ENCODE data around the gene SPRED2. TPM values are rescaled to one million over a fixed set of nuclear protein-coding genes. Genes with fewer than 3 reads are reported as not detected.

SPRED2 gene
- total and polyA plus RNA-seq, 8 donors = 6.2 to 20.0 (median 15.2) TPM

GRCh38 chr2:65345631-65346030, 86.8 kb downstream of the SPRED2 start:
- Histone ChIP-seq H3K9me3 (no peaks in the 10 kb centered on the region), H3K36me3 (peaks cover 0 to 4% (median 0%) of the 10 kb centered on the region in 3 donors), H3K27me3 (no peaks in the 10 kb centered on the region), H3K4me1 (peaks cover 0 to 5% (median under 1%) of the 10 kb centered on the region in 3 donors), H3K27ac (no peak overlapping the region), H3K4me3 (no peak overlapping the region)
- 96% methylated on average over 3 of the region's 3 CpGs for WGBS, 2 donors
- FAIRE-seq (no peak), ATAC-seq (no peak), DNase-seq (no peak)
- intact Hi-C loops (cut with DNase I) = no loop called here
- TF ChIP-seq CTCF (IDR thresholded peaks at IDR 0.05) = no peak

- Histone ChIP-seq H3K27ac (no peak overlapping the region), H3K27me3 (no peaks in the 10 kb centered on the region), H3K4me1 (peaks cover 0 to under 1% (median 0%) of the 10 kb centered on the region in 3 donors), H3K4me3 (no peak overlapping the region), H3K36me3 (peaks cover 0 to 4% (median 0%) of the 10 kb centered on the region in 3 donors), H3K9me3 (no peaks in the 10 kb centered on the region)
- no peak for ATAC-seq
- 90% methylated on average over 15 of the region's 15 CpGs for WGBS, 2 donors
- intact Hi-C loops (cut with DNase I) = no loop called here
- TF ChIP-seq CTCF (IDR thresholded peaks at IDR 0.05) = no peak
- no peak for FAIRE-seq
- no peak for DNase-seq
Measured at GRCh38 chr2:65344689-65345088, 87.7 kb downstream of the SPRED2 start.

- DNase-seq (no peak), FAIRE-seq (no peak), ATAC-seq (no peak)
- intact Hi-C loops (cut with DNase I) = no loop called here
- Histone ChIP-seq H3K4me3 (no peak overlapping the region), H3K27ac (no peak overlapping the region), H3K9me3 (no peaks in the 10 kb centered on the region), H3K36me3 (peaks cover 0 to 4% (median 0%) of the 10 kb centered on the region in 3 donors), H3K27me3 (no peaks in the 10 kb centered on the region), H3K4me1 (no peaks in the 10 kb centered on the region)
- 90 to 95% methylated on average over 4 of the region's 4 CpGs for WGBS, 2 donors
- no peak for TF ChIP-seq CTCF (IDR thresholded peaks at IDR 0.05)
Measured at GRCh38 chr2:65344182-65344581, 88.2 kb downstream of the SPRED2 start.

- Histone ChIP-seq H3K27ac (no peak overlapping the region), H3K27me3 (no peaks in the 10 kb centered on the region), H3K9me3 (no peaks in the 10 kb centered on the region), H3K36me3 (peaks cover 0 to 4% (median 0%) of the 10 kb centered on the region in 3 donors), H3K4me3 (no peak overlapping the region), H3K4me1 (no peaks in the 10 kb centered on the region)
- intact Hi-C loops (cut with DNase I) = no loop called here
- FAIRE-seq = no peak
- ATAC-seq = no peak
- TF ChIP-seq CTCF (IDR thresholded peaks at IDR 0.05) = no peak
- no peak for DNase-seq
Measured at GRCh38 chr2:65343386-65343785, 89.0 kb downstream of the SPRED2 start.

- Histone ChIP-seq H3K27me3 (no peaks in the 10 kb centered on the region), H3K4me3 (no peak overlapping the region), H3K4me1 (no peaks in the 10 kb centered on the region), H3K9me3 (no peaks in the 10 kb centered on the region), H3K36me3 (peaks cover 0 to 4% (median 0%) of the 10 kb centered on the region in 3 donors), H3K27ac (no peak overlapping the region)
- FAIRE-seq (no peak), DNase-seq (no peak), ATAC-seq (no peak)
- WGBS, 2 donors = 88 to 92% methylated on average over 9 of the region's 9 CpGs
- intact Hi-C loops (cut with DNase I) = no loop called here
- no peak for TF ChIP-seq CTCF (IDR thresholded peaks at IDR 0.05)
Measured at GRCh38 chr2:65340898-65341681, 91.3 kb downstream of the SPRED2 start.

Data from pancreas (tissue), 10 donors.